Measurements from ENCODE around the gene CDON. TPM values are rescaled to one million over a fixed set of nuclear protein-coding genes. Genes with fewer than 3 reads are reported as not detected.
A peak's percentile ranks its signal among the peaks of the same experiment; 100 is the strongest.

Gene CDON
- total and polyA plus RNA-seq, 9 of the 15 experiments (the other 6 are each of a cell fraction or from before 2014, with no cell fraction given) = 0.08 to 0.64 (median 0.40) TPM

DNA sequence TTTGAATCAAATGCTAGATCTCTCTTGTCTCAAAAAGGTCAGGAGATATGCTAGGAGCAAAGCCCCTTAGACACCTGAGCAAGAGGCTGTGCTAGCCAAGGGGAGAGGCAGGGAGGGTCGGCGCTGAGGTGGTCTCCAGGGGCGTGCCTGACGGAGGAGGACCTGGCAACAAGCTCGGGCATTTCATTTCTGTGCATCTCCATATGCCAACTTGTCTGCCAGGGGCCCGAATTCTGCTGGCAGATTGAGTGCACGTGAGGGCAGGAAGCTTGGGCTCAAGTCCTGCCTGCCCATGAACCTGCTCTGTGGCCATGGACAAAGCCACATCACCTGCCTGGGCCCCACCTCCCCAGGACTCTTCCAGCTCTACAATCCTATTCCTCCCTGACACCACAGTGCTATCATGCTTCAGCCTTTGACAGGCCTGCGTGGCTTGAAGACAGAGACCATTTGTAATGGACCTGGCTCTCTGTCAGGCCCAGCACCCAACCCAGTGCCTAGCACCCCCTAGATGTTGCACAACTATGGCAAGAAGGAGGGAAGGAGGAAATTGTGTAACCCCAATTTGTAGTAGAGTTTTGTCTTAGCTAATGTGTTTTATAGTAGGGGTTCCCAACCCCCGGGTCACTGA lies 133.1 kb downstream of the CDON start:
- no TSS peak for BruUV-seq (replicated peaks)
- Histone ChIP-seq H3K4me2 (ENCODE audit: insufficient read depth, low read length) (no peak overlapping the region), H3K27me3 (ENCODE audit: control insufficient read depth in 2 of 2, insufficient read depth in 2 of 2, low read length in 2 of 2) (peaks cover 9 to 30% of the 10 kb centered on the region in 2 experiments; a peak in 4 of 5 replicates), H3K4me1 (replicated peaks in 1 of 2; ENCODE audit: control insufficient read depth in 2 of 2, insufficient read depth in 2 of 2, low read length in 2 of 2) (peaks cover 4 to 9% of the 10 kb centered on the region in 2 experiments; a peak in 4 of 5 replicates), H4K20me1 (replicated peaks; ENCODE audit: control insufficient read depth, insufficient read depth, low read length) (no peaks in the 10 kb centered on the region), H3K79me2 (ENCODE audit: control insufficient read depth, insufficient read depth, low read length) (no peaks in the 10 kb centered on the region), H3K9ac (ENCODE audit: insufficient read depth in 1 of 2, low read depth in 2 of 2, low read length in 2 of 2) (peak overlapping the region in 1 of 2 experiments; percentile 29; a peak in 1 of 4 replicates), H3K27ac (ENCODE audit: extremely low read depth, low read depth, low read length) (no peak overlapping the region), H3K36me3 (ENCODE audit: control insufficient read depth, insufficient read depth, low read length) (no peaks in the 10 kb centered on the region), H2AFZ (ENCODE audit: low read depth, low read length) (no peak overlapping the region), H3K9me3 (replicated peaks; ENCODE audit: control insufficient read depth, insufficient read depth, low read depth, low read length) (no peaks in the 10 kb centered on the region), H3K9me1 (ENCODE audit: control insufficient read depth, insufficient read depth, low read length) (no peaks in the 10 kb centered on the region), H3K4me3 (no peak overlapping the region)
- DNase-seq (ENCODE audit: extremely low read depth in 1 of 4, low spot score in 3 of 4) (no peak), ATAC-seq (no peak), FAIRE-seq (no peak)
- TF ChIP-seq NELFE (IDR thresholded peaks at IDR 0.05; ENCODE audit: insufficient read depth, insufficient read length) (no peak), CEBPG (CRISPR knock-in tag; IDR thresholded peaks at IDR 0.05) (no peak), CEBPG (tag; conservative IDR thresholded peaks at IDR 0.05 in 1 of 2, IDR thresholded peaks at IDR 0.05 in 1 of 2) (0 out of 4 replicates have a peak, but pooled peaks of 1 of the 2 experiments have one; percentile 0), CEBPB (tag; IDR thresholded peaks at IDR 0.05) (peak; percentile 71), THRAP3 (IDR thresholded peaks at IDR 0.05; ENCODE audit: borderline replicate concordance) (no peak)
- 4% methylated on average over 9 of the region's 9 CpGs for WGBS (ENCODE audit: insufficient coverage, low coverage, missing lambda C conversion rate)
- intact Hi-C loops (cut with micrococcal nuclease) (loop anchor here (10.0 kb wide), 1 partner anchor 125 kb away; no protein-coding TSS in a partner anchor), in situ Hi-C loops (cut with MboI) (no loop called here)
- POLR2A ChIA-PET = interaction anchor here (0.5 to 0.7 kb wide), 3 partner anchors 12 to 608 kb away, joined by 3 read pairs; no protein-coding TSS in a partner anchor
- CTCF ChIA-PET (ENCODE audit: low intra/inter-chr PET ratio) = no interaction called here

DNA sequence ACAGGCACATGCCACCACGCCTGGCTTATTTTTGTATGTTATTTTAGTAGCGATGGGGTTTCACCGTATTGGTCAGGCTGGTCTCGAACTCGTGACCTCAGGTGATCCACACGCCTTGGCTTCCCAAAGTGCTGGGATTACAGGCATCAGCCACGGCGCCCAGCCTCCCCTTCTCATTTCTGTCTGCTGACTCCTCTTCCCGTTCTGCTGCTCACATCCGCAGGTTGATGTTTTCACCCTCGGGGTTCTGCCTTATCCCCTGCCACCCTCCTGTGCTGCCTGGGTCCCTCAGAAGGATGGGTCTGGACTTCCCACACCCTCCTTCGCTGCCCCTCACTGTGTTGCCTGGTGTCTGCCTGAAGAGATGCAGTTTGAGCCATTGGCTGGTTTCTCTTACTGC lies 136.0 kb downstream of the CDON start:
- FAIRE-seq = no peak
- intact Hi-C loops (cut with micrococcal nuclease) (loop anchor here (10.0 kb wide), 1 partner anchor 128 kb away; no protein-coding TSS in a partner anchor), in situ Hi-C loops (cut with MboI) (no loop called here)
- POLR2A ChIA-PET = no interaction called here
- Histone ChIP-seq H3K9me1 (ENCODE audit: control insufficient read depth, insufficient read depth, low read length) (no peaks in the 10 kb centered on the region), H2AFZ (ENCODE audit: low read depth, low read length) (no peak overlapping the region), H3K9me3 (replicated peaks; ENCODE audit: control insufficient read depth, insufficient read depth, low read depth, low read length) (no peaks in the 10 kb centered on the region), H3K27ac (ENCODE audit: extremely low read depth, low read depth, low read length) (no peak overlapping the region), H3K4me1 (replicated peaks in 1 of 2; ENCODE audit: control insufficient read depth in 2 of 2, insufficient read depth in 2 of 2, low read length in 2 of 2) (no peaks in the 10 kb centered on the region), H3K4me2 (ENCODE audit: insufficient read depth, low read length) (no peak overlapping the region), H4K20me1 (replicated peaks; ENCODE audit: control insufficient read depth, insufficient read depth, low read length) (no peaks in the 10 kb centered on the region; the same call in 1 of the 2 replicates), H3K4me3 (no peak overlapping the region), H3K36me3 (ENCODE audit: control insufficient read depth, insufficient read depth, low read length) (no peaks in the 10 kb centered on the region), H3K79me2 (ENCODE audit: control insufficient read depth, insufficient read depth, low read length) (no peaks in the 10 kb centered on the region), H3K27me3 (ENCODE audit: control insufficient read depth in 2 of 2, insufficient read depth in 2 of 2, low read length in 2 of 2) (peaks cover 20 to 49% of the 10 kb centered on the region in 2 experiments; a peak in 4 of 5 replicates), H3K9ac (ENCODE audit: insufficient read depth in 1 of 2, low read depth in 2 of 2, low read length in 2 of 2) (no peak overlapping the region)
- 2% methylated on average over 12 of the region's 12 CpGs for WGBS (ENCODE audit: insufficient coverage, low coverage, missing lambda C conversion rate)
- BruUV-seq (replicated peaks) = no TSS peak
- CTCF ChIA-PET (ENCODE audit: low intra/inter-chr PET ratio) = no interaction called here
- no peak for DNase-seq (ENCODE audit: extremely low read depth in 1 of 4, low spot score in 3 of 4)
- ATAC-seq = no peak
- TF ChIP-seq ETV5 (CRISPR knock-in tag; IDR thresholded peaks at IDR 0.05; ENCODE audit: low read depth) (no peak), NFE2L1 (tag; IDR thresholded peaks at IDR 0.05; ENCODE audit: borderline replicate concordance, low read depth) (no peak), HDAC2 (IDR thresholded peaks at IDR 0.05) (no peak), ZNF76 (CRISPR knock-in tag; IDR thresholded peaks at IDR 0.05; ENCODE audit: borderline replicate concordance) (no peak), U2AF2 (optimal IDR thresholded peaks at IDR 0.05; ENCODE audit: low read depth, low read length) (no peak), ZNF584 (CRISPR knock-in tag; IDR thresholded peaks at IDR 0.05; ENCODE audit: low read depth) (no peak)
- TF ChIP-seq, protein P1, sequence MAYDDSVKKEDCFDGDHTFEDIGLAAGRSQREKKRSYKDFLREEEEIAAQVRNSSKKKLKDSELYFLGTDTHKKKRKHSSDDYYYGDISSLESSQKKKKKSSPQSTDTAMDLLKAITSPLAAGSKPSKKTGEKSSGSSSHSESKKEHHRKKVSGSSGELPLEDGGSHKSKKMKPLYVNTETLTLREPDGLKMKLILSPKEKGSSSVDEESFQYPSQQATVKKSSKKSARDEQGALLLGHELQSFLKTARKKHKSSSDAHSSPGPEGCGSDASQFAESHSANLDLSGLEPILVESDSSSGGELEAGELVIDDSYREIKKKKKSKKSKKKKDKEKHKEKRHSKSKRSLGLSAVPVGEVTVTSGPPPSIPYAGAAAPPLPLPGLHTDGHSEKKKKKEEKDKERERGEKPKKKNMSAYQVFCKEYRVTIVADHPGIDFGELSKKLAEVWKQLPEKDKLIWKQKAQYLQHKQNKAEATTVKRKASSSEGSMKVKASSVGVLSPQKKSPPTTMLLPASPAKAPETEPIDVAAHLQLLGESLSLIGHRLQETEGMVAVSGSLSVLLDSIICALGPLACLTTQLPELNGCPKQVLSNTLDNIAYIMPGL (CRISPR knock-in tag; IDR thresholded peaks at IDR 0.05) = no peak
- TF ChIP-seq, protein P2, sequence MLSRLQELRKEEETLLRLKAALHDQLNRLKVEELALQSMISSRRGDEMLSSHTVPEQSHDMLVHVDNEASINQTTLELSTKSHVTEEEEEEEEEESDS (CRISPR knock-in tag; IDR thresholded peaks at IDR 0.05) = no peak
